ENCODE data around the gene GLB1L3.

Gene GLB1L3

DNA sequence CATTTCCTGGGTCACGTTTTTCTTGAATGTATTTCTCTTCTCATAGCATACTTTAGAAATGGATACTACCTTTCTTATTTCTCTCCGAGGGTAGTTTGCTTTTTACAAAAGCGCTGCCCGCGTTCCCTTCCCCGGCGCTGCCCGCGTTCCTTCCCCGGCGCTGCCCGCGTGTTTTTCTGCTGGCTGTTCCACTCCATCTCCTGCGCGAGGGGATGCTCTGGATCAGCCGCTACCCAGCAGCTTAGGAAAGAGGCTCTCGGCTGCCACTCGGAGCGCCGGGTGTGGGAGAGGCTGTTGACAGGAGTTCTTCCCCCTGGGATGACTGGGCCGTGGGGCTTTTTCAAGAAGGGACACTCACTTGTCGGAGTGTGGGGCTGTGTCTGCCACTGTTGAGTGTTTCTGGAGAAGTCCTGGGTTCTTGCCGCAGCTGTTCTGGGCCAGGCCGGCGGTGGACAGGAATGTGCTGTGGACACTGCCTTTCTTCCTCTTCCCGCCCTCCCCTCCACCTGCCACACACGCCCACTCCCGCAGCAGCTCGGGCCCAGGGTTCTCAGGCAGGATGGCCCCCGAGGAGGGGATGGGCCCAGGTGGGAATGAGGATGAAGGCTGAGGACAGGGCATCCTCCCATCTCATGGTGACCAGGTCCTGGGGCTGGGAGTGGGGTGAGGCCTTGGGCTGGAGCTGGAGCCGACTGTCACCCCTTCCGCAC, 86.2 kb downstream of the GLB1L3 start:
- DNase-seq (ENCODE audit: low spot score): no peak

DNA sequence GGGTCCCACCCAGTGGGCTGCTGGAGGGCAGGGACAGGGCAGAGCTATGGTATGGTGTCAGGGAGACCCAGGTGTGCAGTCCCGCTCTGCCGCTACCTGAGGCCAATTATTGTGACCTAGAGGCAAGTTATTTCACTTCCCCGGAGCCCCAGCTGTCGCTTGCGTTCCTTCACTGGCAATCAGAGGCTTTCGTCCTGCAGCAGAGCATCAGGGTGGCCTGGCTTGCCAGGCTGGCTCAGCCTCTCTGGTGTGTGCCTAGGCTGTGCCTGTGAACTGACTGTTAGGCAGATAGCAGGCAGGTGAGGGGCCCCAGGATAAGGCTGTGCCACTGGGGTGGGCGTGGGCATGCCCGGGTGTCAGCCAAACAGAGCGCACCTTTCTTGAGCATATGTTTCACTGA, 87.0 kb downstream of the GLB1L3 start:
- no peak for DNase-seq (ENCODE audit: low spot score)

DNA sequence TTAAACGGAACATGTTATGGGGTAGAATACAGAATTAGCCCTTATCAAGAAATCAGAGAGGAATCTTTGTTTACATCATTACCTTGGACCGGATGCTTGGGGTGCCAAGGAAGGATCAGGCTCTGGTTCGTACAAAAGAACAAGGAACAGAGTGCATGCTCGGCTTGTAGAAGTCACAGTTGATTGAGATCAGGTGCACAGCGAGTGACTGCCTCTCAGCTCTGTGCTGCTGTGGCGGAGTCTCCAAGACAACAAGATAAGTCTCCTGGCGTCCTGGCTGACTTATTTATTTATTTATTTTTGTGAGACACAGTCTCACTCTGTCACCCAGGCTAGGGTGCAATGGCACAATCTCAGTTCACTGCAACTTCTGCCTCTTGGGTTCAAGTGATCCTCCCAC, 87.4 kb downstream of the GLB1L3 start:
- no peak for DNase-seq (ENCODE audit: low spot score)

DNA sequence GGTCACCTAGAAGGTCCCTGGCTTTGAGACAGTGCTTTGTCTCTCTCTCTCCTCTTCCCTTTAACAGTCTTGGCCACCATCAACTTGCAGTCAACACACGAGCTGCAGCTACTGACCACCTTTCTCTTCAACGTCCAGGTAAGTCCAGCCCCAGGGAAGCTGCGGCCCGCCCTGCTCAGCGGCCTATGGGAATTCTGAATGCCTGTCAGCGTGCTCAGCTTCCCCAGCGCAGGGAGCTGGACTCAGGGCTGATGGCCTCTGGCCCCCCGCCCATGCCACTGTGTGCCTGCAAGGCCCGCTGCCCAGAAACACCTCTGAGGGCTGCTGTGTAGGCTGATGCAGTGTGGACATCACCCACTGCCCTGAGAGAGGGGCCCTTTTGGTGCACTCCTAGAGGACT, 88.1 kb downstream of the GLB1L3 start:
- no peak for DNase-seq (ENCODE audit: low spot score)

DNA sequence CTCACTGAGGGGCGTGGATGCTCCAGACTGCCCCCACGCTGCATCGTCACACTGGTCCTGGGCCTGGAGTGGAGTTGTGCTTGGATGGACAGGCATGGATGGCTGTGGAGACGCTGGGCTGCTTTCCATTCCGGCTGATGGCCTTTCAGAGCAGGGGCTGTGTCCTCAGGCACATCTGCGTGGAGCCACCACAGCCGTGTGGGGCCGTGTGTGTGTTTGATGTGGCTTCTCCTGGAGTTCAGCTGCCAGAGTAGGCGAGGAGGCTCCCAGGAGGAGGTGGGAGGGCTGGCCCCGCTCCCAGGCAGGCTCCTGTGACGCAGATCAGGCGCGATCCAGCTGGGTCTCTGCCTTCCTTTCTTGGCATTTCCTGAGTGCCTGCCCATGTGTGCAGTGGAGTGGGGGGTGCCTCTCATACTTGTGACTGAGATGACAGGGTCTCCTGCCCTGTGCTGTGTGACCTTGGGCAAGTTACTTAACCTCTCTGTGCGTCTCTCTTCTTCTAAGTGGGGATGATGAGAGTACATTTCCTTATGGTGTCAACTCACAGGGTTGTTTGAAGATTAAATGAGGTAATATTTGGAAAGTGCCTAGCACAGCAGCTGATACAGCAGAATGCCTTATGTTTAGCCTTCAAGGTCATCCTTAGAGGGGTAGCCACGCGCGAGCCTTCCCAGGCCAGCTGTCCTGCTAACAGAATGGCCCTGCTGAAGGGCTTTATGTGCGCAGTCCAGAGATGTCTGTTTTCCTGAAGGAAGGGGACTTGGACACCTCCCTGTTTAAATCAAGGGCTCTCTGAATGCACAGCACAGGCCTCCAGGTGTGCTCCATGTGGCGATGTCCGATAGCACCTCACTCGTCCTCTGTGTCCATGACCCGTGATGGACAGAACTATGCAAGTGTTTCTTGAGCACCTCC, 89.1 kb downstream of the GLB1L3 start:
- no peak for DNase-seq (ENCODE audit: low spot score)

DNA sequence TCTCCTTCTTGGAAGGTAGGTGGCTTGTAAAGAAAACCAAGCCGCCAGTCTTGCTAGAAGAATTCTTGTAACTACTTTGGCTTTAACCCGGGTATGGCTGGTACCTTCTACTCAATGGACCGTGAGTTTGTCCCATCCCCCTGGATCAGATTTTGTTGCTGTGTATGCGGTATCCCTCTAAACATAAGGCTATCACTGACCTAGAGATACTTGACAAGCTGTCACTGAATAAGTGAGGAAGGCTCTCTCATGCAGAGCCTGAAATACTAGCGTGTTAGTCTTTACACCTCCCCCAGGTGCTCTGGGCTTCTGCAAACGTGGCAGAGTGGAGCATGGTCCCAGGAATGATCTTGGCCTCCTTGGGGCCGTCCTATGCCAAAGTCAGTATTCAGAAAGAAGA, 90.1 kb downstream of the GLB1L3 start:
- DNase-seq (ENCODE audit: low spot score): no peak

DNA sequence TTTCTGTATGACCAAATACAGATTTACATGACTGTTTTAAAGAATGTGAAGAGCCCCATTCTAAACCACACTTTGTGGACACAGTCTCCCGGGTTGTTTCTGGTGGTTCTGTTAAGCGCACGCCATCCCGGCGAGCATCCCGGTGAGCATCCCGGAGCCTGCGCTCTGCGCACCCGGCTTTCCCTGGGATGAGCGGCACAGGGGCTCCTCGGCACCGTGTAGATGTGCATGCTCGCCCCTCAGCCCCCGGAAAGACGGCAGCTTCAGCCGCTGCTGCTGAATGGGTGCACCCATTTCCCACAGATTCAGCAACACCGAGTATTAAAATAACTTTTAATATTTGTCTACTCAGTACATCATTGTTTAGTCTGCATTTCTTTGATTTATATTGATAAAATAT, 91.6 kb downstream of the GLB1L3 start:
- no peak for DNase-seq (ENCODE audit: low spot score)

Measured in putamen (tissue), 1 donor.